Skin epidermis (tissue), 12 donors: ENCODE measurements around the gene LRP1B.
"Not testable (repeated sequence)": the region's sequence is repeated elsewhere in the genome, so short reads cannot be mapped to it uniquely, and the experiment has no call there.

ENCODE experiments used
- H3K27ac ChIP-seq, 21 experiments: fragments of 200-600 bp; sonication (generic) in 11 of 21; one replicate each; pipeline ENCODE4 v1.5.0; 2020; ENCODE audit warnings: mild to moderate bottlenecking in 3 of 21, inconsistent platforms in 2 of 21, moderate library complexity in 2 of 21
- H3K4me3 ChIP-seq, 7 experiments: fragments of 200-600 bp; sonication (generic) in 2 of 7; one replicate each; pipeline ENCODE4 v1.5.0; 2020; ENCODE audit warnings: inconsistent platforms in 2 of 7, mild to moderate bottlenecking in 2 of 7, moderate library complexity in 1 of 7

LRP1B gene

DNA sequence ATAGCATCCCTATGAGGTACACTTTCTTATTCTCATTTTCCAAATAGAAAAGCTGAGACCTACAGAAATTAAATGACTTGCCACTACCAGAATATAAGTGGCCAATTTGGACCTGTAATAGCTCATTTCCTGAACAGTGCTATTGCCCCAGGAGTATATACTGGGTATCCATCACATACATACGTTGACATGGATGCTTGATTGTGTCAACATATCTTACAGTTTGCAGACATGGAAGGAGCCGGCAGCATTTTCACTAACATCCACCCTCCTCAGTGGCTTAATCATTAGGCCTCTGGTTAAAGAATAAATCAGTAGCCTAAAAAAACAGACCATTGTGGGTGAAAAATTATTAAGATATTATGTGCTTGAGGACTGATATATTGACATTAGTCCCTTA is 829.3 kb downstream of the LRP1B start:
- Histone ChIP-seq H3K4me3 (no peak overlapping the region), H3K27ac (no peak overlapping the region)

DNA sequence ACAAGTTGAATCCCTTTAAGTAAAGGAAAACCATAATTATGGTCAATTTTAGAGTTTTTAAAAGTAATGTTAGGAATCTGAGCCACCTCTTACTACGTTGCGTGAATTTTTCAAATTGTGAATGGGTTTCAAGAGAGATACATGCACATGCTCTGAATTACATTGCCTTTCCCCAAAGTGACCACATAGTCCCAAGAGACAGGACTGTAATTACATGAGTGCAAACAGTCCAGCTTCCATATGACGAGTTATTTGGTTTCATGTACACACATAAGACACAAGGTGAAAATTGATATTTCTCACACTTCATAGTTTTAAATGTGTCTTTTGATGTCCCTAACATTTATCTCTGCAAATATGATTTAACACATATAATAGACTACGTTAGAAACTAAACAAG is 850.8 kb downstream of the LRP1B start:
- Histone ChIP-seq H3K27ac (no peak overlapping the region), H3K4me3 (no peak overlapping the region)

DNA sequence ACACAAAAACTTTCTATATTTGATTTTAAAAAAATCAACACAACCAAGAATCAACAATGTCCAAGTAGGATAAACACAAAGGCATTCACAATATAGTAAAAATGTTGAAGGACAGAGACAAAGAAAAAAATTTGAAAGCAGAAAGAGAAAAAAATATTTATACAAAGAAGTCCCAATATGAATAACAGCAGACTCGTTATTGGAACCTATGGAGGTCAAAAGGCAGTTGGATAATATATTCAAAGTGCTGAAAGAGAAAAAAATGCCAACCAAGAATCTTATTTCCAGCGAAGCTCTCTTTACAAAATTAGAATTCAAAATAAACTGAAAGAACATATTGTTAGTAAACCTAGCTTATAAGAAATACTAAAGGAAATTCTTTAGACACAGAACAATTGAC is 859.5 kb downstream of the LRP1B start:
- no peak overlapping the region for H3K27ac ChIP-seq
- no peak overlapping the region for H3K4me3 ChIP-seq

DNA sequence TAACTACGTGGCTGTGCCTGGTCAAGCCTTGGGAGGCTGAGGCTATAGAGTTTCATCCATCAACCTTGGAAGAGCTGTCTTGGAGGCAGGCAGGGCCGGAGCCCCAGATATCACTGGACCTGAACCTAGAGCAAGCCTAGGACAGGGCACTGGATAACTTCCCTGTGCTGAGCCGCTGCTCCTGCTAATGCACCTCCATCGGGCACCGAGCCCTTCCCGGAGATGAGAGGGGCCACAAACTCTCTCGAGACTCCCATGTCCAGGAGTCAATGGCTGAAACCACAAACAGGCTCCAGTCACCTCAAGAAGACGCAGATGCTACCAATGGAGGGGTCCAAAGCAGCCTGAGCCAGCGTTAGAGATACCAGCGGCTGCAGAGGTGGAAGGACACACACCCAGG is 866.0 kb downstream of the LRP1B start:
- H3K27ac ChIP-seq: no peak overlapping the region
- H3K4me3 ChIP-seq: no peak overlapping the region

DNA sequence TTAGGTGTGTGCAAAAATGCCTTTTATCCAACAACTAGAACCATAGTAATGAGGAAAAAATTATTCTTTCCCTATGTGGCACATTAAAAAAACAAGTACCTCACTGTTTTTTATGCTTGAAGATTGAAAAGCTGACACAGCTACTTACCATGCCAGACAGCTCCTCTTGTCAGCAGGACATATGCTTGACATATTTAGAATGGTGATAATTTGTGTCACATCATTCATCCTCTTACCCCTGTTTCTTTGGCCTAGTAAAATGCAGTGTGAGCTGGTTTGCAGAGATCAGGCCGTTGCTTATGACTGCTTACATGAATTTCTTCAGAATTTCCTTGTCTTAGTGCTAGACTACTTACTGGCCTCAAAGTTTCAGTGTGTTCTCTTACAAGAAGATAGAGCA is 869.9 kb downstream of the LRP1B start:
- no peak overlapping the region for H3K4me3 ChIP-seq
- no peak overlapping the region for H3K27ac ChIP-seq

DNA sequence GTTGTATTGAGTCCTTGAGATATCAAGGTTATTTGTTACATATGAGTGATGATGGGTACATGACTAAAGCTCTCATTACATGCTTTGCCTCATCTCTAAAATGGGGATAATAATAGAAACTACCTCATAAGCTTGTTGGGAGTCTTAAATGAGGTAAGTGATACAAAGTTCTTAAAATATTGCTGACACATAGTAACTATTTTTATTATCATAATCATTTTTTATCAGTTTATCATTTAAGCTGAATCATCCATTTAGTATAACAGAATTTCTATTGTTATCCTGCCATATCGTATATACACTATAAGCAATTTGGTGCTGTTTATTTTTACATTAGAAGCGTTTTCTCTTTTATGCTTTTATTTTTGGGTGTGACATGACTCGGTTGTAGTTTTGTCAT is 871.1 kb downstream of the LRP1B start:
- H3K4me3 ChIP-seq: no peak overlapping the region
- no peak overlapping the region for H3K27ac ChIP-seq

DNA sequence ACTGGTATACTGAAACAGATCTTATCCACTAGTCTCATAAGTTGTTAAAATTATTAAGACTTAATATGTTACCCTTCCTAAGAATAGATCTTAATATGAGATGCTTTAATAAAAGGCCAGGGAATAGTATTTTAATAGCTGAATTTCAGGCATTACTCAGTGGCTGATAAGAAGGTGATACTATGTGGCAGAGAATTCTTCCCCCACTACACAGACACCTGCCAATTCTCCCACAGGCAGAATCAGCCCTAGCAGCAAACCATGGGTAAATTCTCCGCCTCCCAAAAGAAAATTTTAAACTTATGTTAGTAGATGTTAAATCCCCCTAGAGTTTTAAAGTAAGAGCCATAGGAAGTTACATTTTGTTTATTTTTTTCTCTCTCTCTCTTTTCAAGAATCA is 888.8 kb downstream of the LRP1B start:
- Histone ChIP-seq H3K4me3 (no peak overlapping the region), H3K27ac (no peak overlapping the region)

DNA sequence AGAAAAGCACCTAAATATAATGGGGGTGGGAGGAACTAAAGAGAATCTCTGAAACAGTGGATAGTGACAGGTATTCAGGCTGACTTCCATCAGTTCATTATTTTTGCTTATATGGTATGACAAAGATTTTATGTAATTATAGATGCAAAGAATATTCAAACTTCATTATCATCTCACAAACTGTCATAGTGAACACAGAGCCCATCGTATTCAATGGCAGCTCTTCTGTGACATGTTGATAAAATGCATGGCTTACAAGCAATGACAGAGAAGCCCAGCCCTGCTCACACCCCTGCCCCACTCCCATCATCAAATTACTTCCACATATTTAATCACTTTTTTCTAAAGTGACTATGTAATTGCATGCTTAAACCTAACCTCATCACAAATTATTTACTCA is 904.3 kb downstream of the LRP1B start:
- Histone ChIP-seq H3K27ac (no peak overlapping the region), H3K4me3 (no peak overlapping the region)

GRCh38 chr2:141207036-141207385 is 923.8 kb downstream of the LRP1B start:
- H3K4me3 ChIP-seq: no peak overlapping the region
- H3K27ac ChIP-seq: no peak overlapping the region

DNA sequence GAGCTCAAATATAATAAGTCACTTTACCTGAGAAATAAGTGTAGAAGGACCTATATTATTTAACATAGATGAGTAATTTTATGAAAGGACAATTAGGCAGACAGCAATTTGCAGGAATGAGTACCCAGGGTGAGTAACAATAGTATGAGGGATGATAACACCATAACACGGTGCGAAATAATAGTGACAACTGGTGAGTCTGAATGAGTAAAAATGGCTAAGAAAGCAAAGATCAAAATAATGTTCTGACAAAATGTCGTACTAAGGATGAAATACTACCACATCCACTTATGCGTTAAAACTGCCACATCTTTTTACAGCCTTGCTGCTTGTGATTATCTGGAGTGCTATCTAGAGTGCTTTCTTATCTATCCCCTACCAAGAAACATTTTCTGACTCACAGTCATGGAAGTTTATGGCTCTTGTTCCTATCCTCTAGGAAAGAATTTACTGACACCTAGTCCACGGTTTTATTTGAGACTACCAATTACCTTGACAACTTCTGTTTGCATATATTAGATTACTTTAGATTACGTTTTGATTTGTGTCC is 929.7 kb downstream of the LRP1B start:
- Histone ChIP-seq H3K27ac (no peak overlapping the region), H3K4me3 (no peak overlapping the region)

DNA sequence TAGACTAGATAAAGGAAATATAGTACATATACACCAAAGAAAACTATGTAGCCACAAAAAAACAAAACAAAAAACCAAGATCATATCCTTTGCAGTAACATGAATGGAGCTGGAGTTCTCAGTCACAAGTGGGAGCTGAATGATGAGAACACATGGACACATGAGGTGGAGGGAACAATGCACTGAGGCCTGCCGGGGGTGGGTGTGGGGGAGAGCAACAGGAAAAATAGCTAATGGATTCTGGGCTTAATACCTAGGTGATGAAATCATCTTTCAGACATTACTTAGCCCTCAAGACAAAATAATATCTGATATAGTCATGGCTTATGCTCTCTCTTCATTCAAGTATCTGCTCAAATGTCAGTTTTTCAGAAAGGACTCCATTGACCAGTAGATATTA is 930.6 kb downstream of the LRP1B start:
- no peak overlapping the region for H3K4me3 ChIP-seq
- H3K27ac ChIP-seq: no peak overlapping the region

DNA sequence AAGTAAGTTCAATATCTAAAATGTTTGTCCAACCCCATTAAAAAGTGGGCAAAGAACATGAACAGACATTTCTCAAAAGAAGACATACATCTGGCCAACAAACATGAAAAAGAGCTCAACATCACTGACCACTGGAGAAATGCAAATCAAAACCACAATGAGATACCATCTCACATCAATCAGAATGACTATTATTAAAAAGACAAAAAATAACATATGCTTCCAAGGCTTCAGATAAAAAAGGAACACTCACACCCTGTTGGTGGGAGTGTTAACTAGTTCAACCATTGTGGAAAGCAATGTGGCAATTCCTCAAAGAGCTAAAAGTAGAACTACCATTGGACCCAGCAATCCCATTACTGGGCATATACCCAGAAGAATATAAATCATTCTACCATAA is 931.1 kb downstream of the LRP1B start:
- Histone ChIP-seq H3K4me3 (no peak overlapping the region), H3K27ac (no peak overlapping the region)

DNA sequence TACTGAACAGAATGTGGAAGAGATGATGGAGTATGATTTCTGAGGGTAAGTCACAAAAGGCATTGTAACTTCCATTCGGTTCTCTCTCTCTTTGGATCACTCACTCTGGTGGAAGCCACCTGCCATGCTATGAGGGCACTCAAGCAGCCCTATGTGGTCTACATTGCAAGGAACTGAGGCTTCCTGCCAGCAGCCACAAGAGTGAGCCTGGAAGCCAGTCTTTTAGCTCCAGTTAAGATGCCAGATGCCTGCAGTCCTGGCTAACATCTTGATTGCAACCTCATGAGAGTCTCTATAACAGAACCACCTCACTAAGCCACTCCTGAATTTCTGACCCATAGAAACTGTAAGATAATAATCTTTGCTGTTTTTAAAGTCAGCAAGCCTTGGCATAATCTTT is 935.7 kb downstream of the LRP1B start:
- no peak overlapping the region for H3K4me3 ChIP-seq
- H3K27ac ChIP-seq: no peak overlapping the region

DNA sequence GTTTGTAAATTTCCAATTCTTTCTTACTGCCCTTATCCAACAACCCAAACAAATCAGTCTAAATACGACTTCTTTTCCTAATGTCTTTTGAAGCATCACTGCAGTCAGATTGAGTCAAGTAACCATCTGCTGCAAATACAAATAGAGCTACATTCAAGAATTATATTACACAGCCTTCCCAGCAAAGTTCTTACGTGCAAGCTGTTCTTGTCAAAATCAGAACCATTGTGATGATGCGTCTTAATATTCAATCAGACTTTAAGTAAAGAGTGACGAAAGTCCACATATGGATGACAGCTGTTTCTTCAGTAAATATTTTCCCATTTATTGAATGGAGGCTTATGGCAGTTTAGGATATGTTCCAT is 943.8 kb downstream of the LRP1B start:
- H3K27ac ChIP-seq: no peak overlapping the region
- no peak overlapping the region for H3K4me3 ChIP-seq

- no peak overlapping the region for H3K4me3 ChIP-seq
- H3K27ac ChIP-seq: no peak overlapping the region
Observed at GRCh38 chr2:141186413-141187074, 944.3 kb downstream of the LRP1B start.

- Histone ChIP-seq H3K4me3 (no peak overlapping the region), H3K27ac (no peak overlapping the region)
Observed at GRCh38 chr2:141182246-141182645, 948.6 kb downstream of the LRP1B start.

DNA sequence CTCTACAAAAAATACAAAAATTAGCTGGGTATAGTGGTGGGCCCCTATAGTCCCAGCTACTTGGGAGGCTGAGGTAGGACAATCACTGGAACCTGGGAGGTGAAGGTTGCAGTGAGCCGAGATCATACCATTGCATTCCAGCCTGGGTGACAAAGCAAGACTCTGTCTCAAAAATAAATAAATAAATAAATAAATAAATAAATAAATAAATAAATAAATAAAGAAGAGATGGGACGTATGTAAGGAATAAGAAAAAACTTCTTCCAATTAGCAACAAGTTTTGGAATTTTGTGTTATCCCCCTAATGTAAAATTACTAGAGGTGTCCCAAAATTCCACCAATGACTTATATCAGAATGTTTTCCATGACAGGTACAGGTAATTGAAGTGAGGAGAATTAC is 961.7 kb downstream of the LRP1B start:
- not testable (repeated sequence) for H3K27ac ChIP-seq, H3K4me3 ChIP-seq

DNA sequence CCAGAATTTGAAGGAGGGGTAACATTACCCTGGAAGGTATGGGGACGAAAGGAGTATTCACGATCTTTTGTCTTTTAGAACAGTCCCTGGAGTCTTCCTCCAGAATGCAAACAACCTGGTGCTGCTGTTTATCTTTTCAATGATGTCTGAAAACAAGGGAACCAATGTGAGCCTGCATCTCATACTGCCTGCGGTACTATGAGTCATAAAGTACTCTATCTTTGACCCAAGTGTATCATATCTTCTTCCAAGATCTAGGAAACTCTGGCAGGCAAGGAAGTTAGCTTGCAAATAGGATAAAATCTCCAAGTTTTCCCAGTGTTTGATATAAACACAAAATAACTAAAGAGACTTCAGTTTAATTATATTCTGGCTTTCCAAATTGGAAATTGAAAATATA is 968.5 kb downstream of the LRP1B start:
- no peak overlapping the region for H3K27ac ChIP-seq

GRCh38 chr2:141151611-141152286 is 979.1 kb downstream of the LRP1B start:
- Histone ChIP-seq H3K27ac (no peak overlapping the region), H3K4me3 (no peak overlapping the region)

More for the DNA sequence above, 968.5 kb downstream of the LRP1B start:
- H3K4me3 ChIP-seq: no peak overlapping the region

GRCh38 chr2:141142025-141142424 is 988.8 kb downstream of the LRP1B start:
- no peak overlapping the region for H3K27ac ChIP-seq
- H3K4me3 ChIP-seq: no peak overlapping the region

GRCh38 chr2:141137122-141137693 is 993.6 kb downstream of the LRP1B start:
- Histone ChIP-seq H3K4me3 (no peak overlapping the region), H3K27ac (no peak overlapping the region)
